ENCODE measurements around the gene CLNK. TPM values are rescaled to one million over a fixed set of nuclear protein-coding genes. Genes with fewer than 3 reads are reported as not detected.

The CLNK gene
- total and polyA plus RNA-seq, 2 experiments from 2014 or later = not detected

DNA sequence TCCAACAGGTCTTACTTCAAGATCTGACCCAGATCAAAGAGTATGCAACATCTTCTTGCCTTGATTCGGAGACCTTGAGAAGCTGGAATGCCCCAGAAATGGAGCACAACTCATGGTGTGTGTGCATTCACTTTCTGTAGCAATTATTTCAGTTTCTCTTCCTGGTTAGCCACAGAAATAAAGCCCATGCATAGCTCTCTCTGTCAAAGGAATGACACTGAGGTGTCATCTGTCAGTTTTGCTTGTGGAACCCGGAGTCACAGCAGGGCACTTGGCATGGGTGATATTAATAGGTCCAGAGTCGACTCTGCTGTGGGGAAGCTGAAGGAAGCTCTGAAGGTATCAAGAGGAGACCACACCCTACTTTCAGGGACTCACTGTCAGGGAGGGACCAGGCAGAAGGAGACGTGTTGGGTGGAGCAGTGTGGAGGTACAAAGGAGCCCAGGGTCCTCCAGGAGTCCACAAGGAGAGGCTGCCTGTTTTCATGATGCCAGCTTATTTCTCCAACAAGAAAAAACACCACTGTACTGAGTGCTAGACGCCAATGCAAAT, 10.7 kb downstream of the CLNK start:
- Histone ChIP-seq H3K27ac (no peak overlapping the region), H3K9me3 (ENCODE audit: low read depth) (no peaks in the 10 kb centered on the region), H3K4me1 (ENCODE audit: low read depth) (no peaks in the 10 kb centered on the region), H3K4me3 (no peak overlapping the region), H3K36me3 (no peaks in the 10 kb centered on the region), H3K27me3 (no peaks in the 10 kb centered on the region)
- no peak for DNase-seq (ENCODE audit: low read depth in 1 of 2, low spot score in 1 of 2)
- TF ChIP-seq, protein P1, sequence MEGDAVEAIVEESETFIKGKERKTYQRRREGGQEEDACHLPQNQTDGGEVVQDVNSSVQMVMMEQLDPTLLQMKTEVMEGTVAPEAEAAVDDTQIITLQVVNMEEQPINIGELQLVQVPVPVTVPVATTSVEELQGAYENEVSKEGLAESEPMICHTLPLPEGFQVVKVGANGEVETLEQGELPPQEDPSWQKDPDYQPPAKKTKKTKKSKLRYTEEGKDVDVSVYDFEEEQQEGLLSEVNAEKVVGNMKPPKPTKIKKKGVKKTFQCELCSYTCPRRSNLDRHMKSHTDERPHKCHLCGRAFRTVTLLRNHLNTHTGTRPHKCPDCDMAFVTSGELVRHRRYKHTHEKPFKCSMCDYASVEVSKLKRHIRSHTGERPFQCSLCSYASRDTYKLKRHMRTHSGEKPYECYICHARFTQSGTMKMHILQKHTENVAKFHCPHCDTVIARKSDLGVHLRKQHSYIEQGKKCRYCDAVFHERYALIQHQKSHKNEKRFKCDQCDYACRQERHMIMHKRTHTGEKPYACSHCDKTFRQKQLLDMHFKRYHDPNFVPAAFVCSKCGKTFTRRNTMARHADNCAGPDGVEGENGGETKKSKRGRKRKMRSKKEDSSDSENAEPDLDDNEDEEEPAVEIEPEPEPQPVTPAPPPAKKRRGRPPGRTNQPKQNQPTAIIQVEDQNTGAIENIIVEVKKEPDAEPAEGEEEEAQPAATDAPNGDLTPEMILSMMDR (IDR thresholded peaks at IDR 0.05; ENCODE audit: low read depth, low read length) = no peak

DNA sequence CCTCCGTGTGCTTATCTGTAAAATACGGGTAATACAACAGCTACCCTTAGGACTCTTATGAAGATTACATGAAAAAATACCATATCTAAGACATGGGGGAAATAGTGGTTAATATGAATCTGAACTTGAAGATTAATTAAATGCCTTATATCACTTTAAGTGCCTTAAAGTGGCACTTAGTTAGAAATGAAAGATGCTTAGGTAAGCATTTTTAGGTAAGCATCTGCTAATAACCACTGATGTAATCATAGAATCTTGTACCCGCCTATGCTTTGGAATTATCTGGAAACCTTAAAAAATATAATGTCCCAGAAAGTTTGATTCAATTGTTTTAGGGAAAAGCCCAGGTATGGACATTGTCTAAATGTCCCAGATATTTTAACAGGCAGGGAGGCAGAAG, 12.2 kb downstream of the CLNK start:
- Histone ChIP-seq H3K36me3 (no peaks in the 10 kb centered on the region), H3K4me3 (no peak overlapping the region), H3K27me3 (no peaks in the 10 kb centered on the region), H3K4me1 (ENCODE audit: low read depth) (no peaks in the 10 kb centered on the region), H3K27ac (no peak overlapping the region), H3K9me3 (ENCODE audit: low read depth) (no peaks in the 10 kb centered on the region)
- TF ChIP-seq, protein P1 (IDR thresholded peaks at IDR 0.05; ENCODE audit: low read depth, low read length) = no peak
- DNase-seq (ENCODE audit: low read depth in 1 of 2, low spot score in 1 of 2) = no peak

DNA sequence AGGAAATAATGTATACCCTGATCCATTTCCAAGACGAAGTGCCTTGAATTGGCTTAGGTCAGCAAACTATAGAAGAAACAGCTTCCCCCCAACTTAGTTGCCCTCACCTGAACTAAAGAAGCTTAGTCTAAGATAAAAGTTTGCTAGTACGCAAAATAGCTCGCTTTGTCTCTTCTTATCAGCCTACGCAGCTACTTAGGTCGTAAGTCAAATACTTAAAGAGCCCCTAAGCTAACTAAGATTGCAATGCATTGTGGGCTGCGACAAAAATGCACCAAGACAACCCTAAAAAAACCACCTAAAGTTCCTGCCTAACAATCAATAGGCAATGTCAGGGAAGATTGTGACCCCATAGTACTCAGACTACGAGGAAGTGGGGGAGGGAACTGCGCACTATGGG, 12.8 kb downstream of the CLNK start:
- H3K27me3 ChIP-seq = no peaks in the 10 kb centered on the region
- no peak overlapping the region for H3K4me3 ChIP-seq
- H3K36me3 ChIP-seq = no peaks in the 10 kb centered on the region
- H3K4me1 ChIP-seq (ENCODE audit: low read depth) = no peaks in the 10 kb centered on the region
- H3K9me3 ChIP-seq (ENCODE audit: low read depth) = no peaks in the 10 kb centered on the region
- DNase-seq (ENCODE audit: low read depth in 1 of 2, low spot score in 1 of 2) = no peak
- TF ChIP-seq, protein P1 (IDR thresholded peaks at IDR 0.05; ENCODE audit: low read depth, low read length) = no peak
- H3K27ac ChIP-seq = no peak overlapping the region

DNA sequence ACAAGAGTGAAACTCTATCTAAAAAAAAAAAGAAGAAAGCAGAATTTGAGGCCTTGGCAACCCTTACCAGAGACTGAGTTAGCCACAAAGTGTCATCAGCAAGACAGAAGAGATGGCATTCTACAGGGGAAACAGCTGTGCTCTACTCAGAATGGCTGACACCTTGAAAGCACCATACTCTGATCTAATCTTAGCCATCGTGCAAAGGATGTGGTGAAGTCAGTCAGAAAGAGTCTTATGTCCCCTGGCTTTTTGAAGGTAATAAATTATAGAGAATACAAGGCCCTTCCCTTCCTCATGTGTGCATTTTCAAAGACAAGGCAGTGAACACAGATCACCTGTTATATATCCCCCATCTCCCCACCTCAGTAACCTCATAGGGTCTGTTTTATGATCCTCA, 13.2 kb downstream of the CLNK start:
- no peak for DNase-seq (ENCODE audit: low read depth in 1 of 2, low spot score in 1 of 2)
- no peaks in the 10 kb centered on the region for H3K9me3 ChIP-seq (ENCODE audit: low read depth)
- H3K4me3 ChIP-seq = no peak overlapping the region
- TF ChIP-seq, protein P1 (IDR thresholded peaks at IDR 0.05; ENCODE audit: low read depth, low read length) = no peak
- H3K36me3 ChIP-seq = no peaks in the 10 kb centered on the region
- no peaks in the 10 kb centered on the region for H3K27me3 ChIP-seq
- H3K4me1 ChIP-seq (ENCODE audit: low read depth) = no peaks in the 10 kb centered on the region
- no peak overlapping the region for H3K27ac ChIP-seq

DNA sequence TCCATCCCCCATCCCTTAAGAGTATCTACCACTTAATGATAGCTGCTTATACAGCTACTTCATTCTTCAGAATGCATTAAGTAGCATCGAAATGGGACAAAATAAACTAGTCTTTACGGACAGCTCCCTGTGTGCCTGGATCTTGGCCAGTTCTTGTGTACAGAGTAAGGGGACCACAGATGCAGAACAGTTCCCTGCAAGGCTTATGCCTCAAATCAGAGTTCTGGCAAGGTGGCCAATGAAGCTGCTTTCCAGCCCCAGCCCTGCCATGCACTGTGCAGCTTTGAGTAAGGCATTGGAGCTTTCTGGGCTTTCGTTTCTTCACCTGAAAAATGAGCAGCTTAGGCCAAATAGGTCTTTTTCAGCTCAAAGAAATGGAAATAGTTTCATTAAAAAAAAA, 14.2 kb downstream of the CLNK start:
- no peaks in the 10 kb centered on the region for H3K9me3 ChIP-seq (ENCODE audit: low read depth)
- DNase-seq (ENCODE audit: low read depth in 1 of 2, low spot score in 1 of 2) = no peak
- no peaks in the 10 kb centered on the region for H3K4me1 ChIP-seq (ENCODE audit: low read depth)
- TF ChIP-seq, protein P1 (IDR thresholded peaks at IDR 0.05; ENCODE audit: low read depth, low read length) = no peak
- no peaks in the 10 kb centered on the region for H3K27me3 ChIP-seq
- no peaks in the 10 kb centered on the region for H3K36me3 ChIP-seq
- H3K27ac ChIP-seq = no peak overlapping the region
- no peak overlapping the region for H3K4me3 ChIP-seq
